ENCODE data around the gene HBEGF. TPM values are rescaled to one million over a fixed set of nuclear protein-coding genes. Genes with fewer than 3 reads are reported as not detected.

HBEGF gene
- polyA plus RNA-seq, 3 donors = 25.2 to 548 (median 31.6) TPM

- H3K4me3 Mint-ChIP-seq = no peak overlapping the region
- TF ChIP-seq, protein P1, sequence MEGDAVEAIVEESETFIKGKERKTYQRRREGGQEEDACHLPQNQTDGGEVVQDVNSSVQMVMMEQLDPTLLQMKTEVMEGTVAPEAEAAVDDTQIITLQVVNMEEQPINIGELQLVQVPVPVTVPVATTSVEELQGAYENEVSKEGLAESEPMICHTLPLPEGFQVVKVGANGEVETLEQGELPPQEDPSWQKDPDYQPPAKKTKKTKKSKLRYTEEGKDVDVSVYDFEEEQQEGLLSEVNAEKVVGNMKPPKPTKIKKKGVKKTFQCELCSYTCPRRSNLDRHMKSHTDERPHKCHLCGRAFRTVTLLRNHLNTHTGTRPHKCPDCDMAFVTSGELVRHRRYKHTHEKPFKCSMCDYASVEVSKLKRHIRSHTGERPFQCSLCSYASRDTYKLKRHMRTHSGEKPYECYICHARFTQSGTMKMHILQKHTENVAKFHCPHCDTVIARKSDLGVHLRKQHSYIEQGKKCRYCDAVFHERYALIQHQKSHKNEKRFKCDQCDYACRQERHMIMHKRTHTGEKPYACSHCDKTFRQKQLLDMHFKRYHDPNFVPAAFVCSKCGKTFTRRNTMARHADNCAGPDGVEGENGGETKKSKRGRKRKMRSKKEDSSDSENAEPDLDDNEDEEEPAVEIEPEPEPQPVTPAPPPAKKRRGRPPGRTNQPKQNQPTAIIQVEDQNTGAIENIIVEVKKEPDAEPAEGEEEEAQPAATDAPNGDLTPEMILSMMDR (IDR thresholded peaks at IDR 0.05) = no peak
- WGBS (ENCODE audit: insufficient coverage) = 100% methylated on average over 1 of the region's 1 CpG
Observed at GRCh38 chr5:140298183-140298601, 48.2 kb downstream of the HBEGF start.

GRCh38 chr5:140297283-140297682, 49.1 kb downstream of the HBEGF start:
- TF ChIP-seq, protein P1 (IDR thresholded peaks at IDR 0.05) = no peak
- Histone ChIP-seq H3K9ac (ENCODE audit: insufficient read depth, low read length, poor library complexity, severe bottlenecking) (no peak overlapping the region), H4K20me1 (ENCODE audit: insufficient read depth, low read length) (no peaks in the 10 kb centered on the region), H3K9me3 (replicated peaks in 1 of 2; ENCODE audit: control insufficient read depth in 1 of 2, insufficient read depth in 1 of 2, low read length in 2 of 2) (no peaks in the 10 kb centered on the region), H2AFZ (ENCODE audit: insufficient read depth, low read depth, low read length, poor library complexity, severe bottlenecking) (no peak overlapping the region), H3K79me2 (ENCODE audit: insufficient read depth, low read length) (peaks cover 99% of the 10 kb centered on the region), H3K27ac (ENCODE audit: low read depth in 1 of 2, low read length in 2 of 2) (no peak overlapping the region), H3K4me2 (replicated peaks; ENCODE audit: extremely low read depth, low read length, poor library complexity, severe bottlenecking) (no peak overlapping the region), H3K27me3 (ENCODE audit: control insufficient read depth in 2 of 2, insufficient read depth in 2 of 2, low read length in 2 of 2) (no peaks in the 10 kb centered on the region), H3K4me1 (ENCODE audit: control insufficient read depth in 1 of 2, insufficient read depth in 2 of 2, low read length in 2 of 2) (peaks cover 16 to 37% of the 10 kb centered on the region in 2 donors), H3K4me3 (replicated peaks in 1 of 3; ENCODE audit: low read depth in 2 of 3, low read length in 3 of 3) (no peak overlapping the region), H3K36me3 (replicated peaks in 1 of 2; ENCODE audit: control insufficient read depth in 1 of 2, insufficient read depth in 2 of 2, low read length in 2 of 2) (peaks cover 7 to 37% of the 10 kb centered on the region in 2 donors)
- H3K27ac Mint-ChIP-seq = no peak overlapping the region
- no peak for DNase-seq
- H3K36me3 Mint-ChIP-seq = peaks cover 30% of the 10 kb centered on the region in 2 donors
- no peaks in the 10 kb centered on the region for H3K9me3 Mint-ChIP-seq
- peaks cover 48% of the 10 kb centered on the region for H3K4me1 Mint-ChIP-seq
- H3K4me3 Mint-ChIP-seq = no peak overlapping the region
- H3K27me3 Mint-ChIP-seq (ENCODE audit: low read depth in 3 of 3) = no peaks in the 10 kb centered on the region
- intact Hi-C loops (cut with micrococcal nuclease) = no loop called here
- WGBS (ENCODE audit: insufficient coverage) = 89% methylated on average over 2 of the region's 5 CpGs

More at GRCh38 chr5:140298183-140298601, 48.2 kb downstream of the HBEGF start:
- no peaks in the 10 kb centered on the region for H3K9me3 Mint-ChIP-seq
- peaks cover 48% of the 10 kb centered on the region for H3K4me1 Mint-ChIP-seq
- no peak overlapping the region for H3K9ac ChIP-seq (ENCODE audit: insufficient read depth, low read length, poor library complexity, severe bottlenecking)
- no peaks in the 10 kb centered on the region for H3K27me3 Mint-ChIP-seq (ENCODE audit: low read depth in 3 of 3)
- H3K79me2 ChIP-seq (ENCODE audit: insufficient read depth, low read length) = peaks cover 96% of the 10 kb centered on the region
- H4K20me1 ChIP-seq (ENCODE audit: insufficient read depth, low read length) = no peaks in the 10 kb centered on the region
- H3K27ac Mint-ChIP-seq = peak overlapping the region in 1 of 7 donors; percentile 12
- peaks cover 30% of the 10 kb centered on the region in 2 donors for H3K36me3 Mint-ChIP-seq
- H3K27ac ChIP-seq (ENCODE audit: low read depth in 1 of 2, low read length in 2 of 2) = no peak overlapping the region
- no peak overlapping the region for H3K4me2 ChIP-seq (replicated peaks; ENCODE audit: extremely low read depth, low read length, poor library complexity, severe bottlenecking)
- DNase-seq = no peak
- H2AFZ ChIP-seq (ENCODE audit: insufficient read depth, low read depth, low read length, poor library complexity, severe bottlenecking) = no peak overlapping the region
- no peaks in the 10 kb centered on the region for H3K9me3 ChIP-seq (replicated peaks in 1 of 2; ENCODE audit: control insufficient read depth in 1 of 2, insufficient read depth in 1 of 2, low read length in 2 of 2)
- peaks cover 18 to 40% of the 10 kb centered on the region in 2 donors for H3K4me1 ChIP-seq (ENCODE audit: control insufficient read depth in 1 of 2, insufficient read depth in 2 of 2, low read length in 2 of 2)
- peaks cover 7 to 34% of the 10 kb centered on the region in 2 donors for H3K36me3 ChIP-seq (replicated peaks in 1 of 2; ENCODE audit: control insufficient read depth in 1 of 2, insufficient read depth in 2 of 2, low read length in 2 of 2)
- intact Hi-C loops (cut with micrococcal nuclease) = no loop called here
- no peak overlapping the region for H3K4me3 ChIP-seq (replicated peaks in 1 of 3; ENCODE audit: low read depth in 2 of 3, low read length in 3 of 3)
- H3K27me3 ChIP-seq (ENCODE audit: control insufficient read depth in 2 of 2, insufficient read depth in 2 of 2, low read length in 2 of 2) = no peaks in the 10 kb centered on the region
